Adrenal gland (tissue), 5 donors: ENCODE results near the gene TBCEL.

Experiments
- CTCF ChIP-seq, 6 experiments: fragments of 450-650 bp in 4 of 6; fragments of 200-600 bp in 2 of 6; sonication (generic) in 1 of 6; IDR thresholded peaks; 1 replicate in 5 of 6; 2 replicates in 1 of 6; pipeline versions ENCODE4 v1.5.1 to v1.8.0; 2016 to 2021; ENCODE audit warnings: antibody characterized with exemption in 6 of 6, mild to moderate bottlenecking in 2 of 6, moderate library complexity in 1 of 6
- POLR2A ChIP-seq, 2 donors: fragments of 450-650 bp; IDR thresholded peaks; one replicate each; pipeline ENCODE4 v1.6.1; 2017; ENCODE audit warnings: antibody characterized with exemption in 2 of 2, mild to moderate bottlenecking in 2 of 2, moderate library complexity in 1 of 2
- donor health status: DM: no; HTN: no; CAD: no.

- TF ChIP-seq CTCF (IDR thresholded peaks at IDR 0.05) = no peak
- TF ChIP-seq POLR2A (IDR thresholded peaks at IDR 0.05) = no peak
Measured at GRCh38 chr11:121067453-121067852, 43.6 kb downstream of the TBCEL start.
